ENCODE results near the gene SMIM3.

Gene SMIM3

DNA sequence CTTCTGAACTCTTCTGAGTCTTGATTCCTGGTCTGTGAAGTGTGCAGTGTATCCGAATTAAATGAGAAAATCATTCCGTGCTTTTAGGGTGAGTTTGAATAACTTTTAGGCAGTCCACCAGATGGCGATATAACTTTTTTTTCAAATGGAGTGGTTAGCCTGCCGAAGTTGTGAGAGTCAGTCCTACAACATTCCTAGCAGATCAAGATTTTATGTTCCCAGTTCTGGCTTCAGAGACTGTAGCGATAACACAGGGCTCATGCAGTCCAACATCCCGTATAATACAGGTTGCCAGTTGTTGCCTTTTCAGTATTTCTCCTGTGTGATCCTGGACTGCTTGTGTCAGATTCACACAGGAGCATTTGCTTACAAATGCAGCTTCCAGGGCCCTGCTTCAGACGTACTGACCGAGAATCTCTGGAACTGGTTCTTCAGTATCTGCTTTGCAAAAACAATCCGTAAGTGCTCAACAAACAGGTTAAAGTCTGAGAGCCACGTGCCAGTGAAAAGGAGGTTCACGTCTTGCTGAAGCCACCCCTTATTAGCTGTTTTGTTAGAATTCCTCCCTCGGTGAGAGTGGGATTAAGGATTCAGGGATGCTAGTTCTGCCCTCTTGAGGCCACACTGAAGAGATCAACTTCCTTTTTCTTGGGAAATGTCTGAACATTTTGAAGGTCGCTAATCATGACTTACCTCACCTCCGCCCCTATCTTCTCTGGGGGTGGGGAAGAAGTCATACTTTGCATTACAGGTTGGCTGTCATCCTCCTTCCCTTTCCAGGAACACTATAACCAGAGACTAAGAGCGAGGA lies 22.8 kb downstream of the SMIM3 start:
- H3K4me3 ChIP-seq (IDR thresholded peaks at IDR 0.05; ENCODE audit: insufficient read depth, low read depth, low read length): no peak overlapping the region

DNA sequence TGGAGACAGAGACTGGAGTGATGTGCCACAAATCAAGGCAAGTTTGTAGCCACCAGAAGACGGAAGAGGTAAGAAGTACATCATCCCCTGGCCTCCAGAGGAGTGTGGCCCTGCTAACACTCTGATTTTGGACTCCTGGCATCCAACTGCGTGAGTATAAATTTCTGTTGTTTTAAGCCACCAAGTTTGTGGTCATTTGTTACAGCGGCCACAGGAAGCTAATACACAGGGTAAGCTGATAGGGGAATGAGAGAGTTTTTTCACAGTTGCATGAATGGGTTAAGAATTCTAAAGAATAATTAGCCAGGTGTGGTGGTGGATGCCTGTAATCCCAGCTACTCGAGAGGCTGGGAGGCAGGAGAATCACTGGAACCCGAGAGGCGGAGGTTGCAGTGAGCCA lies 25.8 kb downstream of the SMIM3 start:
- no peak overlapping the region for H2AFZ ChIP-seq (ENCODE audit: low read depth)
- no peaks in the 10 kb centered on the region for H3K27me3 ChIP-seq (ENCODE audit: insufficient read depth, low read depth)
- H3K27ac ChIP-seq: no peak overlapping the region
- no peaks in the 10 kb centered on the region for H4K20me1 ChIP-seq (ENCODE audit: insufficient read depth)
- H3K36me3 ChIP-seq (ENCODE audit: insufficient read depth): no peaks in the 10 kb centered on the region
- H3K4me3 ChIP-seq (IDR thresholded peaks at IDR 0.05; ENCODE audit: insufficient read depth, low read depth, low read length): no peak overlapping the region
- H3K4me2 ChIP-seq: no peak overlapping the region
- no peaks in the 10 kb centered on the region for H3K79me2 ChIP-seq (ENCODE audit: insufficient read depth, low read depth)
- no peak overlapping the region for H3K9ac ChIP-seq
- TF ChIP-seq, protein P1, sequence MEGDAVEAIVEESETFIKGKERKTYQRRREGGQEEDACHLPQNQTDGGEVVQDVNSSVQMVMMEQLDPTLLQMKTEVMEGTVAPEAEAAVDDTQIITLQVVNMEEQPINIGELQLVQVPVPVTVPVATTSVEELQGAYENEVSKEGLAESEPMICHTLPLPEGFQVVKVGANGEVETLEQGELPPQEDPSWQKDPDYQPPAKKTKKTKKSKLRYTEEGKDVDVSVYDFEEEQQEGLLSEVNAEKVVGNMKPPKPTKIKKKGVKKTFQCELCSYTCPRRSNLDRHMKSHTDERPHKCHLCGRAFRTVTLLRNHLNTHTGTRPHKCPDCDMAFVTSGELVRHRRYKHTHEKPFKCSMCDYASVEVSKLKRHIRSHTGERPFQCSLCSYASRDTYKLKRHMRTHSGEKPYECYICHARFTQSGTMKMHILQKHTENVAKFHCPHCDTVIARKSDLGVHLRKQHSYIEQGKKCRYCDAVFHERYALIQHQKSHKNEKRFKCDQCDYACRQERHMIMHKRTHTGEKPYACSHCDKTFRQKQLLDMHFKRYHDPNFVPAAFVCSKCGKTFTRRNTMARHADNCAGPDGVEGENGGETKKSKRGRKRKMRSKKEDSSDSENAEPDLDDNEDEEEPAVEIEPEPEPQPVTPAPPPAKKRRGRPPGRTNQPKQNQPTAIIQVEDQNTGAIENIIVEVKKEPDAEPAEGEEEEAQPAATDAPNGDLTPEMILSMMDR (conservative IDR thresholded peaks at IDR 0.05; ENCODE audit: low read depth, low read length): no peak
- no peaks in the 10 kb centered on the region for H3K4me1 ChIP-seq (ENCODE audit: low read depth, poor library complexity, severe bottlenecking)

More for the DNA sequence above, 22.8 kb downstream of the SMIM3 start:
- Histone ChIP-seq H4K20me1 (ENCODE audit: insufficient read depth) (no peaks in the 10 kb centered on the region), H3K27me3 (ENCODE audit: insufficient read depth, low read depth) (no peaks in the 10 kb centered on the region), H3K9ac (no peak overlapping the region), H2AFZ (ENCODE audit: low read depth) (no peak overlapping the region), H3K79me2 (ENCODE audit: insufficient read depth, low read depth) (no peaks in the 10 kb centered on the region), H3K27ac (no peak overlapping the region), H3K4me1 (ENCODE audit: low read depth, poor library complexity, severe bottlenecking) (no peaks in the 10 kb centered on the region), H3K4me2 (no peak overlapping the region), H3K36me3 (ENCODE audit: insufficient read depth) (no peaks in the 10 kb centered on the region)
- TF ChIP-seq, protein P1 (conservative IDR thresholded peaks at IDR 0.05; ENCODE audit: low read depth, low read length): no peak

- Histone ChIP-seq H3K79me2 (ENCODE audit: insufficient read depth, low read depth) (no peaks in the 10 kb centered on the region), H4K20me1 (ENCODE audit: insufficient read depth) (no peaks in the 10 kb centered on the region), H3K9ac (no peak overlapping the region), H3K27me3 (ENCODE audit: insufficient read depth, low read depth) (no peaks in the 10 kb centered on the region), H3K4me2 (no peak overlapping the region), H3K4me3 (IDR thresholded peaks at IDR 0.05; ENCODE audit: insufficient read depth, low read depth, low read length) (no peak overlapping the region), H3K4me1 (ENCODE audit: low read depth, poor library complexity, severe bottlenecking) (no peaks in the 10 kb centered on the region), H3K27ac (no peak overlapping the region), H3K36me3 (ENCODE audit: insufficient read depth) (no peaks in the 10 kb centered on the region), H2AFZ (ENCODE audit: low read depth) (no peak overlapping the region)
- TF ChIP-seq, protein P1 (conservative IDR thresholded peaks at IDR 0.05; ENCODE audit: low read depth, low read length): no peak
Observed at GRCh38 chr5:150809363-150809762, 30.8 kb downstream of the SMIM3 start.

GRCh38 chr5:150815010-150815409 lies 36.5 kb downstream of the SMIM3 start:
- H4K20me1 ChIP-seq (ENCODE audit: insufficient read depth): no peaks in the 10 kb centered on the region
- no peaks in the 10 kb centered on the region for H3K36me3 ChIP-seq (ENCODE audit: insufficient read depth)
- no peak overlapping the region for H3K4me3 ChIP-seq (IDR thresholded peaks at IDR 0.05; ENCODE audit: insufficient read depth, low read depth, low read length)
- H2AFZ ChIP-seq (ENCODE audit: low read depth): no peak overlapping the region
- H3K9ac ChIP-seq: no peak overlapping the region
- no peak overlapping the region for H3K4me2 ChIP-seq
- TF ChIP-seq, protein P1 (conservative IDR thresholded peaks at IDR 0.05; ENCODE audit: low read depth, low read length): no peak
- H3K27me3 ChIP-seq (ENCODE audit: insufficient read depth, low read depth): no peaks in the 10 kb centered on the region
- H3K79me2 ChIP-seq (ENCODE audit: insufficient read depth, low read depth): no peaks in the 10 kb centered on the region
- no peak overlapping the region for H3K27ac ChIP-seq
- H3K4me1 ChIP-seq (ENCODE audit: low read depth, poor library complexity, severe bottlenecking): no peaks in the 10 kb centered on the region

Measured in KMS-11 (cell line).